WTC11 (cell line): ENCODE measurements around the gene OAS2. TPM values are rescaled to one million over a fixed set of nuclear protein-coding genes. Genes with fewer than 3 reads are reported as not detected.

ENCODE experiments used
- ATAC-seq: fragments of 200-7000 bp; cut with Tn5 transposase; 2 replicates; pipeline ENCODE4 v1.10.0; 2021; ENCODE audit warnings: mild to moderate bottlenecking, moderate library complexity
- CTCF ChIA-PET: fragments of 300-600 bp; sonication (Branson Sonifier 250); formaldehyde crosslinking; loops from one replicate; lab custom pipeline; 2021; ENCODE audit warnings: antibody characterized with exemption; lab: Charles Lee
- POLR2A ChIA-PET: fragments of 350-600 bp; sonication (Branson Sonifier 250); formaldehyde crosslinking; loops from one replicate; lab custom pipeline; 2021; ENCODE audit warnings: antibody characterized with exemption; lab: Charles Lee
- DNase-seq: peaks from one replicate; pipeline ENCODE4 v3.0.0; 2021; ENCODE audit warnings: low spot score
- H3K27ac Mint-ChIP-seq: 2 replicates; pipeline ENCODE4 v1.8.0; 2021; ENCODE audit warnings: mixed read lengths
- H3K27me3 Mint-ChIP-seq: 2 replicates; pipeline ENCODE4 v1.8.0; 2021; ENCODE audit warnings: low read depth, mild to moderate bottlenecking, moderate library complexity, mixed read lengths
- H3K36me3 Mint-ChIP-seq: 2 replicates; pipeline ENCODE4 v1.8.0; 2021; ENCODE audit warnings: mixed read lengths
- H3K4me1 Mint-ChIP-seq: 2 replicates; pipeline ENCODE4 v1.8.0; 2022; ENCODE audit warnings: mixed read lengths
- H3K4me3 Mint-ChIP-seq: 2 replicates; pipeline ENCODE4 v1.8.0; 2021; ENCODE audit warnings: mild to moderate bottlenecking, moderate library complexity, mixed read lengths
- H3K9me3 Mint-ChIP-seq: 2 replicates; pipeline ENCODE4 v1.8.0; 2021; ENCODE audit warnings: mixed read lengths
- CBFB ChIP-seq: sonication (generic); formaldehyde crosslinking; IDR thresholded peaks from 2 replicates; pipeline ENCODE4 v1.8.1; 2022; ENCODE audit warnings: mild to moderate bottlenecking, low read depth, missing genetic modification reagents
- E2F1 ChIP-seq: sonication (generic); formaldehyde crosslinking; IDR thresholded peaks from 2 replicates; pipeline ENCODE4 v1.8.0; 2022; ENCODE audit warnings: mild to moderate bottlenecking, missing genetic modification reagents
- E2F4 ChIP-seq: sonication (generic); formaldehyde crosslinking; IDR thresholded peaks from 2 replicates; pipeline ENCODE4 v1.8.1; 2022; ENCODE audit warnings: low read depth, mild to moderate bottlenecking, moderate library complexity, missing genetic modification reagents, borderline replicate concordance
- ELF4 ChIP-seq: sonication (generic); formaldehyde crosslinking; IDR thresholded peaks from 2 replicates; pipeline ENCODE4 v1.8.1; 2022; ENCODE audit warnings: low read depth, mild to moderate bottlenecking, moderate library complexity, missing genetic modification reagents
- FOXK1 ChIP-seq: sonication (generic); formaldehyde crosslinking; IDR thresholded peaks from 2 replicates; pipeline ENCODE4 v1.8.0; 2022; ENCODE audit warnings: mild to moderate bottlenecking, moderate library complexity, missing genetic modification reagents
- GTF2I ChIP-seq: fragments of 250-450 bp; sonication (Bioruptor Pico); conservative IDR thresholded peaks from 2 replicates; pipeline ENCODE4 v1.4.0; 2021; ENCODE audit warnings: mild to moderate bottlenecking
- IRF1 ChIP-seq: sonication (generic); formaldehyde crosslinking; IDR thresholded peaks from 2 replicates; pipeline ENCODE4 v1.8.0; 2023; ENCODE audit warnings: missing genetic modification reagents
- MLX ChIP-seq: sonication (generic); formaldehyde crosslinking; IDR thresholded peaks from 2 replicates; pipeline ENCODE4 v1.8.1; 2023; ENCODE audit warnings: mild to moderate bottlenecking, missing genetic modification reagents, moderate library complexity
- NFATC4 ChIP-seq: fragments of 250-450 bp; sonication (Bioruptor Pico); IDR thresholded peaks from 2 replicates; pipeline ENCODE4 v1.9.0; 2021; ENCODE audit warnings: mild to moderate bottlenecking
- ZNF416 ChIP-seq: fragments of 250-450 bp; sonication (Bioruptor Pico); IDR thresholded peaks from 2 replicates; pipeline ENCODE4 v1.9.0; 2021; ENCODE audit warnings: mild to moderate bottlenecking, inconsistent platforms
- ZNF423 ChIP-seq: fragments of 250-450 bp; sonication (Bioruptor Pico); IDR thresholded peaks from 2 replicates; pipeline ENCODE4 v2.1.2; 2022; ENCODE audit warnings: mild to moderate bottlenecking, moderate library complexity
- ZNF425 ChIP-seq: fragments of 250-450 bp; sonication (Bioruptor Pico); conservative IDR thresholded peaks from 2 replicates; pipeline ENCODE4 v1.9.0; 2021; ENCODE audit warnings: mild to moderate bottlenecking
- ZNF512 ChIP-seq: sonication (generic); formaldehyde crosslinking; IDR thresholded peaks from 2 replicates; pipeline ENCODE4 v1.8.1; 2022; ENCODE audit warnings: missing genetic modification reagents, borderline replicate concordance
- total RNA-seq: library from RNA; stranded (reverse); gene quantifications from 3 replicates; pipeline ENCODE4 v1.2.3, GENCODE V29; 2021

The OAS2 gene
- total RNA-seq, 1 experiment from 2014 or later = 0.28 TPM

- H3K27me3 Mint-ChIP-seq = peaks cover 26% of the 10 kb centered on the region
- ChIA-PET POLR2A (no interaction called here), CTCF (interaction anchor here (0.6 to 0.9 kb wide), 2 partner anchors 40 to 968 kb away, joined by 3 to 5 read pairs; no protein-coding TSS in a partner anchor)
- ATAC-seq (no peak), DNase-seq (no peak)
- peaks cover 11% of the 10 kb centered on the region for H3K4me1 Mint-ChIP-seq
- no peak overlapping the region for H3K27ac Mint-ChIP-seq
- no peaks in the 10 kb centered on the region for H3K36me3 Mint-ChIP-seq
- peaks cover 2% of the 10 kb centered on the region; the same call in 1 of the 2 replicates for H3K9me3 Mint-ChIP-seq
- no peak overlapping the region for H3K4me3 Mint-ChIP-seq
- TF ChIP-seq E2F4 (CRISPR knock-in tag) = no peak
- TF ChIP-seq CBFB (CRISPR knock-in tag) = no peak
- no peak for TF ChIP-seq MLX (CRISPR knock-in tag)
Observed at GRCh38 chr12:112939761-112940381, 38.4 kb upstream of the OAS2 start.

- Mint-ChIP-seq H3K4me3 (no peak overlapping the region), H3K4me1 (peaks cover 11% of the 10 kb centered on the region), H3K36me3 (no peaks in the 10 kb centered on the region), H3K27ac (no peak overlapping the region), H3K27me3 (peaks cover 26% of the 10 kb centered on the region), H3K9me3 (0 out of 2 replicates have a peak, but pooled peaks cover 3% of the 10 kb centered on the region)
- TF ChIP-seq E2F1 (CRISPR knock-in tag) = no peak
- TF ChIP-seq MLX (CRISPR knock-in tag) = no peak
- TF ChIP-seq NFATC4 (CRISPR knock-in tag) = no peak
- TF ChIP-seq ZNF425 (CRISPR knock-in tag) = no peak
- no peak for TF ChIP-seq FOXK1 (CRISPR knock-in tag)
- no peak for TF ChIP-seq ELF4 (CRISPR knock-in tag)
- no peak for TF ChIP-seq GTF2I (CRISPR knock-in tag)
- no peak for TF ChIP-seq ZNF512 (CRISPR knock-in tag)
- TF ChIP-seq IRF1 (CRISPR knock-in tag) = no peak
- no peak for TF ChIP-seq ZNF416 (CRISPR knock-in tag)
- no peak for TF ChIP-seq ZNF423 (CRISPR knock-in tag)
- CTCF ChIA-PET = no interaction called here
- no peak for ATAC-seq
- DNase-seq = no peak
- POLR2A ChIA-PET = no interaction called here
Observed at GRCh38 chr12:112941528-112942335, 36.6 kb upstream of the OAS2 start.
